H1 (cell line): ENCODE measurements around the gene CCNC. TPM values are rescaled to one million over a fixed set of nuclear protein-coding genes. Genes with fewer than 3 reads are reported as not detected.

Experiments
- CTCF ChIA-PET: fragments of 300-600 bp; sonication (Branson Sonifier 250); formaldehyde crosslinking; loops from one replicate; lab custom pipeline; 2021; ENCODE audit not compliant: partially characterized antibody; lab: Charles Lee
- POLR2A ChIA-PET: fragments of 300-600 bp; sonication (Branson Sonifier 250); formaldehyde crosslinking; loops from one replicate; lab custom pipeline; 2021; ENCODE audit warnings: inconsistent platforms; ENCODE audit not compliant: partially characterized antibody; lab: Charles Lee
- DNase-seq, 2 experiments: peaks; one replicate each; pipeline versions ENCODE4 v3.0.0 to v3.0.0-alpha.2; 2010 to 2022; ENCODE audit warnings: low spot score in 2 of 2, low read depth in 1 of 2, mixed read lengths in 1 of 2
- FAIRE-seq: peaks from 2 replicates; lab custom pipeline; 2011; peaks lifted over from hg19 to GRCh38; lab: Jason Lieb, UNC
- H2AFZ ChIP-seq: 2 replicates; pipeline ENCODE4 v1.8.1; 2012; ENCODE audit warnings: low read length, inconsistent platforms
- H2AK5ac ChIP-seq: 2 replicates; pipeline ENCODE4 v1.6.1; 2013; ENCODE audit warnings: low read depth, low read length
- H2BK120ac ChIP-seq: replicated peaks from 2 replicates; pipeline ENCODE3; 2013; ENCODE audit warnings: low read depth, low read length, inconsistent platforms
- H2BK12ac ChIP-seq: 2 replicates; pipeline ENCODE4 v1.6.1; 2013; ENCODE audit warnings: low read depth, low read length
- H2BK15ac ChIP-seq: 2 replicates; pipeline ENCODE4 v1.6.1; 2013; ENCODE audit warnings: low read length
- H2BK20ac ChIP-seq: 2 replicates; pipeline ENCODE4 v1.6.1; 2013; ENCODE audit warnings: low read length
- H2BK5ac ChIP-seq: 2 replicates; pipeline ENCODE4 v1.6.1; 2013; ENCODE audit warnings: low read depth, low read length
- H3K14ac ChIP-seq: 2 replicates; pipeline ENCODE4 v1.6.1; 2013; ENCODE audit warnings: inconsistent platforms; ENCODE audit not compliant: insufficient read length
- H3K18ac ChIP-seq: 2 replicates; pipeline ENCODE4 v1.6.1; 2013; ENCODE audit warnings: low read length; ENCODE audit errors: extremely low read depth
- H3K23ac ChIP-seq: 2 replicates; pipeline ENCODE4 v1.6.1; 2013; ENCODE audit warnings: inconsistent platforms; ENCODE audit not compliant: insufficient read length
- H3K23me2 ChIP-seq: 2 replicates; pipeline ENCODE4 v1.6.1; 2013; ENCODE audit warnings: low read depth, low read length
- H3K27ac ChIP-seq: 2 replicates; pipeline ENCODE4 v1.6.1; 2011; ENCODE audit warnings: low read depth, low read length, inconsistent platforms
- H3K27me3 ChIP-seq, 4 experiments: replicated peaks in 1 of 4; 1 replicate in 1 of 4; 2 replicates in 3 of 4; pipeline versions ENCODE4 v1.6.1 to v1.8.1; 2011 to 2013; ENCODE audit warnings: low read length in 3 of 4, mild to moderate bottlenecking in 3 of 4, inconsistent platforms in 2 of 4, mixed read lengths in 2 of 4, moderate library complexity in 1 of 4; ENCODE audit not compliant: control insufficient read depth in 3 of 4, insufficient read depth in 3 of 4; ENCODE audit errors: extremely low read depth in 1 of 4
- H3K36me3 ChIP-seq, 4 experiments: 2 replicates each; pipeline versions ENCODE4 v1.6.1 to v1.8.1; 2011 to 2013; ENCODE audit warnings: mild to moderate bottlenecking in 4 of 4, low read length in 3 of 4, moderate library complexity in 2 of 4, control low read depth in 1 of 4, inconsistent platforms in 1 of 4; ENCODE audit not compliant: insufficient read depth in 4 of 4, control insufficient read depth in 2 of 4
- H3K4ac ChIP-seq: replicated peaks from 2 replicates; pipeline ENCODE3; 2013; ENCODE audit warnings: low read length, low read depth, mixed read lengths, inconsistent platforms; ENCODE audit not compliant: insufficient read length
- H3K4me1 ChIP-seq, 4 experiments: replicated peaks in 1 of 4; 1 replicate in 1 of 4; 2 replicates in 3 of 4; pipeline versions ENCODE4 v1.6.1 to v1.8.1; 2011 to 2013; ENCODE audit warnings: low read length in 3 of 4, inconsistent platforms in 2 of 4, mixed read lengths in 1 of 4; ENCODE audit not compliant: insufficient read depth in 4 of 4, control insufficient read depth in 3 of 4
- H3K4me2 ChIP-seq, 2 experiments: 2 replicates each; pipeline versions ENCODE4 v1.6.1 to v1.8.1; 2011 to 2013; ENCODE audit warnings: low read depth in 2 of 2, low read length in 2 of 2, control low read depth in 1 of 2, inconsistent platforms in 1 of 2, mild to moderate bottlenecking in 1 of 2; ENCODE audit not compliant: insufficient read depth in 1 of 2
- H3K4me3 ChIP-seq, 4 experiments: fragments of 200-600, 300-600 bp in 1 of 4; sonication (generic), shearing (Covaris generic), sonication (Bioruptor Twin) in 1 of 4; 2 replicates each; pipeline versions ENCODE4 v1.5.1 to v1.8.1; 2011 to 2016; ENCODE audit warnings: low read length in 4 of 4, low read depth in 3 of 4, control low read depth in 2 of 4, inconsistent platforms in 2 of 4, mild to moderate bottlenecking in 2 of 4, mixed read lengths in 1 of 4, moderate library complexity in 1 of 4; ENCODE audit not compliant: insufficient read depth in 2 of 4; ENCODE audit errors: extremely low read depth in 1 of 4
- H3K56ac ChIP-seq: replicated peaks from 2 replicates; pipeline ENCODE3; 2013; ENCODE audit warnings: low read depth, mild to moderate bottlenecking, mixed read lengths, low read length, inconsistent platforms; ENCODE audit not compliant: insufficient read length
- H3K79me1 ChIP-seq: 2 replicates; pipeline ENCODE4 v1.6.1; 2013; ENCODE audit warnings: low read depth, low read length, control low read depth
- H3K79me2 ChIP-seq, 2 experiments: 2 replicates each; pipeline versions ENCODE4 v1.6.1 to v1.8.1; 2012 to 2013; ENCODE audit warnings: low read length in 2 of 2, mild to moderate bottlenecking in 2 of 2, inconsistent platforms in 1 of 2; ENCODE audit not compliant: insufficient read depth in 2 of 2, control insufficient read depth in 1 of 2
- H3K9ac ChIP-seq, 4 experiments: replicated peaks in 1 of 4; 1 replicate in 1 of 4; 2 replicates in 3 of 4; pipeline versions ENCODE4 v1.6.1 to v1.8.1; 2011 to 2013; ENCODE audit warnings: low read depth in 3 of 4, low read length in 3 of 4, control low read depth in 2 of 4, mild to moderate bottlenecking in 2 of 4, moderate library complexity in 2 of 4, inconsistent platforms in 1 of 4; ENCODE audit errors: extremely low read depth in 1 of 4
- H3K9me3 ChIP-seq, 2 experiments: 2 replicates each; pipeline versions ENCODE4 v1.6.1 to v1.8.1; 2012 to 2013; ENCODE audit warnings: mild to moderate bottlenecking in 2 of 2, moderate library complexity in 2 of 2, control low read depth in 1 of 2, inconsistent platforms in 1 of 2, low read depth in 1 of 2, low read length in 1 of 2, mixed read lengths in 1 of 2; ENCODE audit not compliant: insufficient read depth in 2 of 2
- H4K20me1 ChIP-seq, 2 experiments: replicated peaks in 1 of 2; 2 replicates each; pipeline versions ENCODE3 to v1.8.1; 2011 to 2013; ENCODE audit warnings: inconsistent platforms in 2 of 2, low read length in 2 of 2, mild to moderate bottlenecking in 1 of 2; ENCODE audit not compliant: insufficient read depth in 2 of 2, control insufficient read depth in 1 of 2
- H4K5ac ChIP-seq: 2 replicates; pipeline ENCODE4 v1.6.1; 2013; ENCODE audit warnings: low read length, low read depth, mixed read lengths, inconsistent platforms; ENCODE audit not compliant: insufficient read length
- H4K8ac ChIP-seq: 2 replicates; pipeline ENCODE4 v1.8.0; 2013; ENCODE audit warnings: mild to moderate bottlenecking, moderate library complexity, low read length, inconsistent platforms; ENCODE audit not compliant: insufficient read depth; ENCODE audit errors: extremely low read depth
- H4K91ac ChIP-seq: replicated peaks from 2 replicates; pipeline ENCODE3; 2013; ENCODE audit warnings: low read length, mixed read lengths, inconsistent platforms; ENCODE audit not compliant: insufficient read length
- CBX8 ChIP-seq: fragments of 300-800, 300-1000 bp; sonication (generic); IDR thresholded peaks from 2 replicates; pipeline ENCODE4 v1.7.1; 2016; ENCODE audit warnings: low read depth, low read length, borderline replicate concordance
- CREB1 ChIP-seq: IDR thresholded peaks from 2 replicates; pipeline ENCODE4 v1.6.1; 2012; ENCODE audit warnings: inconsistent platforms
- CTBP2 ChIP-seq: IDR thresholded peaks from 2 replicates; pipeline ENCODE4 v1.7.0; 2011; ENCODE audit warnings: borderline replicate concordance, mild to moderate bottlenecking, moderate library complexity, mixed read lengths, low read length; ENCODE audit not compliant: insufficient read depth, insufficient read length
- EZH2 ChIP-seq: fragments of 200-600 bp; sonication (generic); IDR thresholded peaks from 2 replicates; pipeline ENCODE4 v1.7.1; 2012; ENCODE audit warnings: low read depth, mild to moderate bottlenecking, moderate library complexity, low read length, inconsistent platforms; ENCODE audit not compliant: severe bottlenecking
- GTF2F1 ChIP-seq: IDR thresholded peaks from 2 replicates; pipeline ENCODE4 v1.6.1; 2012; ENCODE audit warnings: low read depth, low read length, improper control_type of control experiment, borderline replicate concordance
- JUN ChIP-seq: IDR thresholded peaks from 2 replicates; pipeline ENCODE4 v1.6.1; 2011; ENCODE audit warnings: low read depth, mild to moderate bottlenecking, improper control_type of control experiment, low read length
- JUND ChIP-seq: IDR thresholded peaks from 2 replicates; pipeline ENCODE4 v1.6.1; 2011; ENCODE audit warnings: mild to moderate bottlenecking, improper control_type of control experiment, low read length
- RNF2 ChIP-seq: fragments of 200-900, 300-1000 bp; sonication (generic); IDR thresholded peaks from 2 replicates; pipeline ENCODE4 v1.7.1; 2016; ENCODE audit warnings: borderline replicate concordance, low read depth, mild to moderate bottlenecking, antibody characterized with exemption, low read length; ENCODE audit not compliant: poor library complexity, severe bottlenecking; ENCODE audit errors: missing control alignments
- TAF1 ChIP-seq: IDR thresholded peaks from 2 replicates; pipeline ENCODE4 v1.6.1; 2011; ENCODE audit warnings: mild to moderate bottlenecking, low read depth, low read length
- TBP ChIP-seq: IDR thresholded peaks from 2 replicates; pipeline ENCODE4 v1.6.1; 2011; ENCODE audit warnings: low read depth, low read length, improper control_type of control experiment
- WGBS, 2 experiments: shearing (Covaris generic) in 1 of 2; methylation state at CpG; one replicate each; pipeline versions ENCODE4 v1.1.6 to v1.1.7; 2013 to 2015; ENCODE audit warnings: low lambda C conversion rate in 2 of 2, mixed read lengths in 2 of 2, inconsistent platforms in 1 of 2, low coverage in 1 of 2, missing lambda C conversion rate in 1 of 2; ENCODE audit not compliant: insufficient replicate concordance in 2 of 2, insufficient coverage in 1 of 2, insufficient read length in 1 of 2; ENCODE audit errors: extremely low coverage in 1 of 2, missing lambda C conversion rate in 1 of 2; 5-methylcytosine and 5-hydroxymethylcytosine counted together
- polyA plus RNA-seq, 7 experiments: library from polyadenylated mRNA; depleted of rRNA in 3 of 7; stranded (reverse) in 5 of 7; unstranded in 2 of 7; fragments of >200 nt in 5 of 7; fragments of 200-250 nt in 2 of 7; gene quantifications; 1 replicate in 5 of 7; 2 replicates in 1 of 7; 4 replicates in 1 of 7; pipeline versions ENCODE4 v1.2.1 to v1.2.3, GENCODE V29; 2011 to 2013; ENCODE audit warnings: missing spikeins in 2 of 7, mixed read lengths in 2 of 7
- total RNA-seq: library from RNA; stranded (reverse); fragmentation: NEBNext Ultra II Directional; extraction: Animal tissue kit (Norgen Biotek cat#: 25700); gene quantifications from 2 replicates; pipeline ENCODE4 v1.2.1, GENCODE V29; 2021

The CCNC gene
- total and polyA plus RNA-seq, 2 of the 8 experiments (the other 6 are each of a cell fraction or from before 2014, with no cell fraction given): 45.4 to 107 TPM

DNA sequence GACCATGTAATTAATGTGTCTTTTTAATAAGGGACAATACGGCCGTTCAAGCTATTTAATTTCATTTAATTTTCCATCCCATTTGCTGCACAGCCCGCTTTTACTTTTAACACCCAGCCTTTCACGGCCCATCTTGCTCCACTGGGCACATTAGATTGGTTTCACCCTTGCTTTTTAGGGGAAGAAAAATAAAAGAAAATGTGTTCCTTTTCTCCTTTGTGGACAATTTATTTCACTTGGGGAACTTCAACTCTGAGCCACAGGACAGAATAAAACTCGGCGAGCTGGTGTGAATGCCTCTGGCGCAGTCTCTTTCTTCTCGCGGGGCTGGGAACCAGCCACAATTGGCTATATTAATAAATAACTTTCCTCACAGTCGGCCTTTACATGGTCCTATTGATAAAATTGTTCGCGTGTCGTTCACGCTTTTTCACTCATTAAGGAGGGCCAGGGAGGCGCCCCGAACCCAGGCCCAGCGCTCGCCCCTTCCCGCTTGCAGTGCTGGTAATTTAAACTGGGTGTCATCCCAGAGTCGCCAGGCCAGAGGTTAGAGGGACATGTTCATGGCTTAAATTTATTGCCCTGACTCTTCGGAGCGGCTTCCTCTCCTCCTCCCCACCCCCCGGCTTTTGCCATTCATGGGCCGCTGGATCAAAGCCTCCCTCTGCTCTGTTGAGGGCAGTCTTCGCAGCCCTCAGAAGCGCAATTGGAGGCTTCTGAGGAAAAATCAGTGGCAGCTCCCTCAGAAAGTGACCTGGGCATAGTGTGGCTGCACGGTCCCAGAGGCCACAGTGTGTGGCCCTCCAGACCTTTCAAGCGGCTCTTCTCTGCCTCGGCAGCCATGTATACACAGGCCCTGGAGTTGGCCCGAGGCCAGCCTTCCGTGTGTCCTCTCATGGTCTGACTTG, 36.0 kb upstream of the CCNC start:
- no peak overlapping the region for H4K5ac ChIP-seq
- CTCF ChIA-PET: interaction anchor here (0.6 to 2.9 kb wide), 25 partner anchors 8 to 205 kb away, joined by 3 to 22 read pairs (median 4); partner anchors contain the start of gene CCNC
- POLR2A ChIA-PET: interaction anchor here (1.0 to 2.3 kb wide), 8 partner anchors 9 to 852 kb away, joined by 3 to 12 read pairs (median 4); partner anchors contain the start of gene CCNC
- no peaks in the 10 kb centered on the region for H3K79me1 ChIP-seq
- no peak overlapping the region for H3K23ac ChIP-seq
- no peak overlapping the region for H3K27ac ChIP-seq
- H3K56ac ChIP-seq: no peak overlapping the region
- no peak overlapping the region for H2BK120ac ChIP-seq
- DNase-seq (peak in 1 of 2 experiments; percentile 57), FAIRE-seq (no peak)
- H3K4me1 ChIP-seq: peaks cover 0 to 28% (median 9%) of the 10 kb centered on the region in 4 experiments; a peak in 5 of 7 replicates
- H3K23me2 ChIP-seq: no peaks in the 10 kb centered on the region; the same call in 1 of the 2 replicates
- no peak overlapping the region for H3K9ac ChIP-seq
- WGBS, 2 experiments: 11% methylated on average over 31 of the region's 31 CpGs; no CpG with 5 or more reads in 1 of the 2 experiments
- H3K4me3 ChIP-seq: peak overlapping the region in 3 of 4 experiments; percentile 22 to 53 (median 26); a peak in 4 of 8 replicates
- no peak for TF ChIP-seq JUND
- no peak for TF ChIP-seq GTF2F1
- TF ChIP-seq TBP: no peak
- no peak for TF ChIP-seq JUN
- no peak for TF ChIP-seq CREB1
- peak; percentile 85 for TF ChIP-seq RNF2
- peak; percentile 7 for TF ChIP-seq EZH2
- TF ChIP-seq CBX8: peak; percentile 63; the same call in 1 of the 2 replicates
- TF ChIP-seq TAF1: no peak
- TF ChIP-seq CTBP2: no peak
- no peak overlapping the region for H3K14ac ChIP-seq
- no peak overlapping the region for H2AFZ ChIP-seq
- peaks cover 18 to 32% of the 10 kb centered on the region in 2 experiments for H4K20me1 ChIP-seq
- no peak overlapping the region for H3K4ac ChIP-seq
- H2BK5ac ChIP-seq: no peak overlapping the region
- H4K91ac ChIP-seq: no peak overlapping the region
- no peak overlapping the region for H3K18ac ChIP-seq
- H2BK12ac ChIP-seq: 0 out of 2 replicates have a peak overlapping the region, but pooled peaks have one; percentile 39
- H3K4me2 ChIP-seq: peak overlapping the region; percentile 58 to 69; a peak in 3 of 4 replicates
- H4K8ac ChIP-seq: no peak overlapping the region
- no peak overlapping the region for H2BK15ac ChIP-seq
- no peak overlapping the region for H2BK20ac ChIP-seq
- H3K9me3 ChIP-seq: no peaks in the 10 kb centered on the region
- H3K36me3 ChIP-seq: no peaks in the 10 kb centered on the region; a peak in 1 of 8 replicates
- no peak overlapping the region for H2AK5ac ChIP-seq
- no peaks in the 10 kb centered on the region for H3K79me2 ChIP-seq
- peaks cover 93 to 98% (median 95%) of the 10 kb centered on the region in 4 experiments for H3K27me3 ChIP-seq
